BLaER1 (cell line): ENCODE results near the gene KIAA0825.

ENCODE experiments used
- H3K27ac ChIP-seq: shearing (Covaris generic); formaldehyde crosslinking; 2 replicates; pipeline ENCODE4 v1.8.1; 2022
- H3K27me3 ChIP-seq: shearing (Covaris generic); formaldehyde crosslinking; 2 replicates; pipeline ENCODE4 v1.8.1; 2022
- H3K36me3 ChIP-seq: shearing (Covaris generic); formaldehyde crosslinking; 2 replicates; pipeline ENCODE4 v1.8.1; 2022
- H3K4me1 ChIP-seq: shearing (Covaris generic); formaldehyde crosslinking; 2 replicates; pipeline ENCODE4 v1.8.1; 2022
- H3K4me2 ChIP-seq: shearing (Covaris generic); formaldehyde crosslinking; 2 replicates; pipeline ENCODE4 v1.8.1; 2022
- H3K4me3 ChIP-seq: shearing (Covaris generic); formaldehyde crosslinking; 2 replicates; pipeline ENCODE4 v1.8.1; 2022
- H3K9ac ChIP-seq: shearing (Covaris generic); formaldehyde crosslinking; 2 replicates; pipeline ENCODE4 v1.8.1; 2022
- H3K9me3 ChIP-seq: shearing (Covaris generic); formaldehyde crosslinking; 2 replicates; pipeline ENCODE4 v1.8.1; 2022
- H4K20me1 ChIP-seq: shearing (Covaris generic); formaldehyde crosslinking; 2 replicates; pipeline ENCODE4 v1.8.1; 2022
- Cebpa-rat ChIP-seq: shearing (Covaris generic); IDR thresholded peaks from 2 replicates; pipeline ENCODE4 v1.8.1; 2022

KIAA0825 gene

GRCh38 chr5:94516148-94516547 is 102.3 kb downstream of the KIAA0825 start:
- Histone ChIP-seq H4K20me1 (no peaks in the 10 kb centered on the region), H3K4me2 (no peak overlapping the region), H3K9ac (no peak overlapping the region), H3K9me3 (no peaks in the 10 kb centered on the region), H3K36me3 (no peaks in the 10 kb centered on the region), H3K27me3 (no peaks in the 10 kb centered on the region), H3K27ac (no peak overlapping the region), H3K4me3 (no peak overlapping the region), H3K4me1 (no peaks in the 10 kb centered on the region)
- TF ChIP-seq Cebpa-rat: no peak

GRCh38 chr5:94508461-94509148 is 109.8 kb downstream of the KIAA0825 start:
- Histone ChIP-seq H3K27ac (no peak overlapping the region), H3K27me3 (no peaks in the 10 kb centered on the region), H3K36me3 (no peaks in the 10 kb centered on the region), H3K4me3 (no peak overlapping the region), H3K4me1 (no peaks in the 10 kb centered on the region), H3K4me2 (no peak overlapping the region), H3K9ac (no peak overlapping the region), H3K9me3 (no peaks in the 10 kb centered on the region), H4K20me1 (no peaks in the 10 kb centered on the region)
- no peak for TF ChIP-seq Cebpa-rat

- Histone ChIP-seq H4K20me1 (no peaks in the 10 kb centered on the region), H3K27me3 (no peaks in the 10 kb centered on the region), H3K4me2 (no peak overlapping the region), H3K9ac (no peak overlapping the region), H3K27ac (no peak overlapping the region), H3K36me3 (no peaks in the 10 kb centered on the region), H3K9me3 (no peaks in the 10 kb centered on the region), H3K4me1 (no peaks in the 10 kb centered on the region), H3K4me3 (no peak overlapping the region)
- TF ChIP-seq Cebpa-rat: no peak
Observed at GRCh38 chr5:94505327-94506068, 112.9 kb downstream of the KIAA0825 start.

- TF ChIP-seq Cebpa-rat: no peak
- Histone ChIP-seq H3K36me3 (no peaks in the 10 kb centered on the region), H4K20me1 (no peaks in the 10 kb centered on the region), H3K4me1 (no peaks in the 10 kb centered on the region), H3K4me3 (no peak overlapping the region), H3K27me3 (no peaks in the 10 kb centered on the region), H3K4me2 (no peak overlapping the region), H3K27ac (no peak overlapping the region), H3K9ac (no peak overlapping the region), H3K9me3 (no peaks in the 10 kb centered on the region)
Observed at GRCh38 chr5:94503677-94504076, 114.7 kb downstream of the KIAA0825 start.

GRCh38 chr5:94501365-94501764 is 117.0 kb downstream of the KIAA0825 start:
- TF ChIP-seq Cebpa-rat: no peak
- no peak overlapping the region for H3K4me2 ChIP-seq
- H3K4me3 ChIP-seq: no peak overlapping the region
- no peaks in the 10 kb centered on the region for H4K20me1 ChIP-seq
- H3K9me3 ChIP-seq: no peaks in the 10 kb centered on the region
- no peaks in the 10 kb centered on the region for H3K4me1 ChIP-seq
- H3K27ac ChIP-seq: no peak overlapping the region
- no peak overlapping the region for H3K9ac ChIP-seq
- no peaks in the 10 kb centered on the region for H3K27me3 ChIP-seq
- no peaks in the 10 kb centered on the region for H3K36me3 ChIP-seq

GRCh38 chr5:94499806-94500205 is 118.6 kb downstream of the KIAA0825 start:
- no peaks in the 10 kb centered on the region for H4K20me1 ChIP-seq
- H3K9ac ChIP-seq: no peak overlapping the region
- no peak overlapping the region for H3K4me3 ChIP-seq
- H3K27me3 ChIP-seq: no peaks in the 10 kb centered on the region
- TF ChIP-seq Cebpa-rat: no peak
- no peak overlapping the region for H3K4me2 ChIP-seq
- H3K36me3 ChIP-seq: no peaks in the 10 kb centered on the region
- H3K4me1 ChIP-seq: no peaks in the 10 kb centered on the region
- H3K9me3 ChIP-seq: no peaks in the 10 kb centered on the region
- no peak overlapping the region for H3K27ac ChIP-seq

GRCh38 chr5:94498199-94498598 is 120.2 kb downstream of the KIAA0825 start:
- H3K4me1 ChIP-seq: no peaks in the 10 kb centered on the region
- no peaks in the 10 kb centered on the region for H3K9me3 ChIP-seq
- TF ChIP-seq Cebpa-rat: no peak
- no peak overlapping the region for H3K4me2 ChIP-seq
- H4K20me1 ChIP-seq: no peaks in the 10 kb centered on the region
- H3K9ac ChIP-seq: no peak overlapping the region
- H3K27ac ChIP-seq: no peak overlapping the region
- no peaks in the 10 kb centered on the region for H3K27me3 ChIP-seq
- no peaks in the 10 kb centered on the region for H3K36me3 ChIP-seq
- no peak overlapping the region for H3K4me3 ChIP-seq

GRCh38 chr5:94485067-94485466 is 133.3 kb downstream of the KIAA0825 start:
- H3K4me3 ChIP-seq: no peak overlapping the region
- no peak overlapping the region for H3K27ac ChIP-seq
- no peaks in the 10 kb centered on the region for H3K9me3 ChIP-seq
- no peaks in the 10 kb centered on the region for H3K4me1 ChIP-seq
- H3K4me2 ChIP-seq: no peak overlapping the region
- no peaks in the 10 kb centered on the region for H4K20me1 ChIP-seq
- no peak overlapping the region for H3K9ac ChIP-seq
- no peaks in the 10 kb centered on the region for H3K27me3 ChIP-seq
- no peak for TF ChIP-seq Cebpa-rat
- H3K36me3 ChIP-seq: no peaks in the 10 kb centered on the region

GRCh38 chr5:94481059-94481458 is 137.3 kb downstream of the KIAA0825 start:
- Histone ChIP-seq H3K9me3 (no peaks in the 10 kb centered on the region), H3K27ac (no peak overlapping the region), H3K27me3 (no peaks in the 10 kb centered on the region), H3K4me2 (no peak overlapping the region), H3K9ac (no peak overlapping the region), H3K4me3 (no peak overlapping the region), H3K4me1 (no peaks in the 10 kb centered on the region), H3K36me3 (no peaks in the 10 kb centered on the region), H4K20me1 (no peaks in the 10 kb centered on the region)
- TF ChIP-seq Cebpa-rat: no peak

- no peak overlapping the region for H3K4me2 ChIP-seq
- no peak overlapping the region for H3K9ac ChIP-seq
- H3K27ac ChIP-seq: no peak overlapping the region
- H3K4me3 ChIP-seq: no peak overlapping the region
- no peak for TF ChIP-seq Cebpa-rat
- H4K20me1 ChIP-seq: no peaks in the 10 kb centered on the region
- no peaks in the 10 kb centered on the region for H3K27me3 ChIP-seq
- H3K9me3 ChIP-seq: no peaks in the 10 kb centered on the region
- H3K36me3 ChIP-seq: no peaks in the 10 kb centered on the region
- H3K4me1 ChIP-seq: no peaks in the 10 kb centered on the region
Observed at GRCh38 chr5:94480486-94480885, 137.9 kb downstream of the KIAA0825 start.
